Gastroesophageal sphincter (tissue), 3 donors: ENCODE data around the gene TBC1D7.

Experiments
- CTCF ChIP-seq, 4 experiments: fragments of 200-600 bp in 2 of 4; fragments of 450-650 bp in 2 of 4; sonication (generic) in 1 of 4; IDR thresholded peaks; one replicate each; pipeline ENCODE4 v1.5.1; 2017 to 2019; ENCODE audit warnings: antibody characterized with exemption in 4 of 4, mild to moderate bottlenecking in 2 of 4, moderate library complexity in 2 of 4
- EP300 ChIP-seq: sonication (generic); formaldehyde crosslinking; IDR thresholded peaks from one replicate; pipeline ENCODE4 v1.6.1; 2017; ENCODE audit warnings: antibody characterized with exemption, mild to moderate bottlenecking
- POLR2A ChIP-seq, 2 donors: fragments of 450-650 bp; IDR thresholded peaks; one replicate each; pipeline ENCODE4 v1.6.1; 2017; ENCODE audit warnings: antibody characterized with exemption in 2 of 2, mild to moderate bottlenecking in 2 of 2, moderate library complexity in 1 of 2
- POLR2AphosphoS5 ChIP-seq: sonication (generic); formaldehyde crosslinking; IDR thresholded peaks from one replicate; pipeline ENCODE4 v1.6.1; 2017; ENCODE audit warnings: antibody characterized with exemption

GRCh38 chr6:13368731-13369115 is 40.4 kb upstream of the TBC1D7 start:
- no peak for TF ChIP-seq CTCF (IDR thresholded peaks at IDR 0.05)
- TF ChIP-seq EP300: no peak
- TF ChIP-seq POLR2A (IDR thresholded peaks at IDR 0.05): no peak
- TF ChIP-seq POLR2AphosphoS5: no peak
